GM19239 (cell line): Measurements from ENCODE around the gene STARD6.
"Not testable (repeated sequence)": the region's sequence is repeated elsewhere in the genome, so short reads cannot be mapped to it uniquely, and the experiment has no call there.

Experiments
- DNase-seq: peaks from one replicate; pipeline ENCODE4 v3.0.0; 2011; ENCODE audit warnings: low spot score; ENCODE audit not compliant: insufficient read length
- FAIRE-seq: peaks from 2 replicates; lab custom pipeline; 2011; peaks lifted over from hg19 to GRCh38; lab: Jason Lieb, UNC

The STARD6 gene, protein sequence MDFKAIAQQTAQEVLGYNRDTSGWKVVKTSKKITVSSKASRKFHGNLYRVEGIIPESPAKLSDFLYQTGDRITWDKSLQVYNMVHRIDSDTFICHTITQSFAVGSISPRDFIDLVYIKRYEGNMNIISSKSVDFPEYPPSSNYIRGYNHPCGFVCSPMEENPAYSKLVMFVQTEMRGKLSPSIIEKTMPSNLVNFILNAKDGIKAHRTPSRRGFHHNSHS

DNA sequence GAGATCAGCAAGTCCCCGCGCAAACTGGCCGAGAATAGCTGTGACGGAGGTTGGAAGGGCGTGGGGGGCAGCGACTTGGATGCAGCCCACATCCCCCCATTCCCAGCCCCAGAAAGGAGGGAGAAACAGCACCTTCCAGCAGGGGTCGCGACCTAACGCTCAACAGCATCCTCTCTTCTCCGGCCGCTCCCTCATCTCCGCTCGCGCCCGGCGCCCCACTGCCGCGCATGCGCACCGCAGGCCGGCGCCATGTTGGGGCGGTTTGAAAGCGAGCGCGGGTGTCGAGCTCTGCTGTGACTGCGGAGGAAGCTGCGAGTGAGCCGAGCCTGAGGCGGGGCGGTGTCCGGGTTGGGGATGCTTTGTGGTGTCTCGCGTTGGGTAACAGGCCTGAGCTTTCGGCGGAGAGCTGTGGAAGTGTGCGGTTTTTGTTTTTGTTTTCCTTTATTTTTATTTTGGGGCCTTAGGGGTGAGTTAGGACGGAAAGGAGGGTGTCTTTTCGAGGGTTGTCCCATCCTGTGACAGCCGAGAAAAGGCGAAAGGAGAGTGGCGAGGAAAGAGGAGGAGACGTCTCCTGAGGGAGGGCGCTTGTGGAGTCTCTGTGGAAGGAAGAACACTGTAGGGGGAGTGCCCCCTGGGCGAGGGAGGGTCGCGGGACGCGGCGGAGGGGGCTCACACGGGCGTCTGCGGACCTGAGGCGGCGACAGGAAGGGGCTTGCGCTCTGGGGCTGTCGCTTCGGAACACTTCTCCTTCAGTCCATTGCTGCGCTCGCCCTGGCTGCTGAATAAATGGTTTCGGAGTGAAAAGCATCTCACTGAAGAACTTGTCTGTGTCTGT is at the start of gene STARD6, which contains the start of gene C18orf54:
STARD6 (minus strand) TSS at position 199 of the 835 bp plus-strand sequence. CDS start 3,285 bp downstream, outside the sequence.
C18orf54 (plus strand) TSS at position 247 of the 835 bp plus-strand sequence. CDS start 2,667 bp downstream, outside the sequence.
- FAIRE-seq (peak; percentile 92), DNase-seq (peak; percentile 83)

DNA sequence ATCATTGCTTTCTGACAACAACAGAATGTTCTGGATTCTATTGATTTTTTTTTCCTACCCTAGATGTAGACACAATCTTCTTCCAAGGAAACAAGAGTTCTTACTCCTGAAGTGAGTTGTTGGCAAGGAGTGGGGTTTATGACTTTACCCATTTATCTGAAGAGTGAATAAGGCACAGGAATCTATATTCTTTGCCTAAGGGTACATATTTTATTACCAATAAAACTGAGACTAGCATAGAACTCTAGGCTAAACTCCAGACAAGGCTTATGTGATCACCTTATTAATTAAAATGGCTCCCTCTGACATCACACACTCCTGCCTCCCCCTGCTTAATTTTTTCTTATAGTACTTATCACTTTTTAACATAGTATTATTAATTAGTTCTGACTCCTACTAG is 47.6 kb upstream of the STARD6 start:
- FAIRE-seq: no peak

DNA sequence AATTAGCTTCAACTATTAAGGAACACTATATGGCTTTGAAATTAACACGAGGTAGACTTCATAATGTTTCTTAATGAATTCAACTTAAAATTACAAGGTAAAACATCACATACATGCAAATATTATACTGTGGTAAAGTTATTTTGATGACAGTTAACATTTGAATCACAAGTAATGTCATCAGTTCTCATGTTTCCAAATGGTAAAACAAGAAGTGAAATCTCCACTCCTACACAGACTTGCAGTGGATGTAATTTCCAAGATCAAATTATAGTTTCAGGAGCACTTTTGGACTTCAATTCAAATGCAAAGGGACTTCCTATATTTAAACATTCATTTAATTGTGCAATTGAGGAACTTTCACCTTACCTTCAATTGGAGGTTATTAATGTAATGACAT is 39.1 kb upstream of the STARD6 start:
- no peak for FAIRE-seq

More for the DNA sequence above, 47.6 kb upstream of the STARD6 start:
- DNase-seq: no peak

DNA sequence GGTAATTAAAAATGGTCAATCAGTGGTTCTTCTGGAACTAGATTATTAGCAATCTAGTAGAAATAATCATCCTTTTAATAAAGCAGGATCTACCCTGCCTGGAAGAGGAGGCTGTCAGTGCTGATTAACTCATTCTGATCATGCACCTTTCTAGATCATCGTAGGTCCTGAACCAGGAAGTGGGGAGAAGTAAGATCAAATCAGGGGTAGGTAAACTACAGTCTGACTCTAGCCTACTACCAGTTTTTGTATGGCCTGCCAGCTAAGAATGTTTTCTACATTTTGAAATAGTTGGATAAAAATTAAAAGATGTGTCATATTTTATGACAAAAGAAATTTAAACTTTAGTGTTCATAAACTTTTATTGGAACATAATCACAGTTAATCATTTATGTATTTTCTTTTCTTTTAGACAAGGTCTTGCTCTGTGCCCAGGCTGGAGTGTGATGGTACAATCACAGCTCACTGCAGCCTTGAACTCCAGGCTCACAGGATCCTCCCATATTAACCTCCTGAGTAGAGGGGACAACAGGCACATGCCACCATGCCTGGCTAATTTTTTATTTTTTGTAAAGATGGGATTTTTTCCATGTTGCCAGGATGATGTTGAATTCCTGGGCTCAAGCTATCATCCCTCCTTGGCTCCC is 36.1 kb upstream of the STARD6 start:
- FAIRE-seq (no peak), DNase-seq (no peak)

More for the DNA sequence above, 39.1 kb upstream of the STARD6 start:
- no peak for DNase-seq

DNA sequence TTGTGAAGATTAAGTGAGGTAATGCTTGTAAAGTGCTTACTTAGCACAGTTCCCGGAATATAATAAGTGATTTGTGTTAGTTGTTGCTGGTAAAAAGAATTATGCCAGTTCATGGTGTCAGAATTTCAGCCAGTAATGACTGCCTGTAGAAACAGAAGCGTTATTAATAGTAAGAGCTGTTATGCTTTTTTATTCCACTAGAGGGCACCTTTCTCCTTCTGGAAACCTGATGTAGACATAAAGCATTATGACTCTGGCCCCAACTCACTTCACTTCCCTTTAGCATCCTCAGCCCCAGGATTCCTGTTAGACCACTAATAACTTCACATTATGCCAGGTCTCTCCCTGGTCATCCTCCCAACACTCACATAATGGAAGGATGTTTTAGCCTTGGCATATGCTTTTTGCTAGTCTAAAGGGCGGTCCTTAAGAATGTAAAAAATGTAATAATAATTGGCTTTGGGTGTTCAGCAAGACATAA is 34.9 kb upstream of the STARD6 start:
- DNase-seq: peak; percentile 53
- FAIRE-seq: peak; percentile 93

DNA sequence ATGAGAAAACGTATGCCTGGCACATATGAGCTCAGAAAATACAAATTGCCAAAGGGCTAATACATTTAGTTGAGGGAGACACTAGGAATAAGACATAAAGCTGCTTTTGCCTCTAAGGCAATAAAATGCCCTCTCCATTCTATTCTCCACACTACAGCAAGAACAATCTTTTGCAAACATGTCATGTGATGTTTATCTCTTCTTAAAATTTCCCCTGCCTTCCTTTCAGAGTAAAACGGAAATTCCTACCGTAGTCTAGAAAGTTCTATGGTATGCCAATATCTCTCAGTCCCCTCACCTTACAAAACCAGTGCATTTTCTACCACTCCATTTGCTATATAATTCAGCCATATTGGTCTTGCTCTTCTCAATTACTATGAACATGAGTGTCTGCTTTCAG is 33.2 kb upstream of the STARD6 start:
- FAIRE-seq (no peak), DNase-seq (no peak)

DNA sequence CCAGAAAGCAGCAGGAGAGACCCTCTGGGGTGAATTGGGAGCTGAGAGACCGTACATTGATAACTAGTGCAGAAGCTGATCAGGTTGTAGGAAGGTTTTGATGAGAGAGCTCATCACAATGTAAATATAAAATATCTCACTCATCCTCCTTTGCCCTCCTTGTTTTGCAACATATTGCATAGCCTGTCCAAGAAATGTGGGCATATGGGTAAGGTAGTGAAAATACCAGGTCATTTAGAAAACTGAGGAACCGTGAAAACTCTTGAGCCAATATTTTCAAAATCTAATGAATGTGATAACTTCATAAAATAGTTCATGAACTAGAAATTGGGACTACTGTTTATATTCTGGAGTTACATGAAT is 31.5 kb upstream of the STARD6 start:
- FAIRE-seq (no peak), DNase-seq (no peak)

DNA sequence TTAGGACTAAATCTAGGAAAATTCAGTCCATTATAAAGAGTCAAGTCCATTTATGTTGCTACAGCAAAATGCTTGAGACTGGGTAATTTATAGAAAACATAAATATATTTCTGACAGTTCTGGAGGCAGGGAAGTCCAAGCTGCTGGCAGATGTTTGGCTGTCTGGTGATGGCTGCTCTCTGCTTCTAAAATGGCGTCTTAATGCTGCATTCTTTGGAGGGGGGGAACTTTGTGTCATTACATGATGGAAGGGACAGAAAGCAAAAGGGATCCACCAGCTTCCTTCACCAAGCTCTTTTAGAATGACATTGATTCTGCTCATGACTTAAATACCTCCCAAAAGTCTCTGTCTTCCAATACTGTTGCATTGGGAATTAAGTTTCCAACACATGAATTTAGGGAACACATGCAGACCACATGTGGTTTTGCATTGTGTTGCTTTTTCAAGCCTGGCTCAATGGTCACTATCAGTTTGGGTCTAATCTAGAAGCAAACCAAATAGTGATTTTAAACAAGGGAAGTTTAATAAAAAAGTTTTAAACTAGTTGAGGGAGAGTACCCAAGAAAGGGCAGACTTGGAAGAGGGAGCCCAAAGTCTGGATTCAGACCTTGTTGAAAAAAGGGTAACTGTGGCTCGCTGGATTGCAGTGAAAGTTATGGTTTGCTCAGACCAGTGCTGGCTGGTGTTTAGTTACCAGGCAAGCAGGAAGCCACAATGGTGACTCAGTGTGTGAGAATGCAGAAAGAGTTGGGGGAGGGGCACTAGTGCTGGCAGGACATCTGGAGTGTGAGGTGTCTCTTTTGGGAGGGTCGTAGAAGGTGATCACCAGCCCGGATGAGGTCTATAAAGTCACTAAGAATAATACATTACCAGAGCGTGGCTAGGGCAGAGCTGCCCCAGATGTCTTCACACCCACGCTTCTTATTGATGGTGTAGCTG is 30.8 kb upstream of the STARD6 start:
- FAIRE-seq (peak; percentile 89), DNase-seq (peak; percentile 28)

DNA sequence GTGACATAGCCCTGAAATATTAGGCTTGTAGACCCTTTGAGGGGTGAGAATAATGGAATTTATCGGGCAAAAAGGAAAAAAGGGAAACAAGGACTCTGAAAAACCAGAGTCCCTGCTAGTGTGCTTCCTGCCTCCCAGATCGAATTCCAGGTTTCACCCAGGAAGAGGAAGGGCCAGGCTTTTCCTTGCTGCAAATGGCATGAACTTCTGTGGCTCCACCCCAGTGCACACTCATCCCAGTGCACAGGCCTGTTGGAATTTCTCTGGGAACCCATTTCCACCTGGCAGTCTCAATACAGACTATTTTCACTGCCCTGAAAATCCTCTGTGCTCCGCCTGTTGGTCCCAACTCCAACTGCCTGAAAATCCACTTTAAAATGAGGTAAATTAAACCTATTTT is 30.0 kb upstream of the STARD6 start:
- no peak for FAIRE-seq
- no peak for DNase-seq

DNA sequence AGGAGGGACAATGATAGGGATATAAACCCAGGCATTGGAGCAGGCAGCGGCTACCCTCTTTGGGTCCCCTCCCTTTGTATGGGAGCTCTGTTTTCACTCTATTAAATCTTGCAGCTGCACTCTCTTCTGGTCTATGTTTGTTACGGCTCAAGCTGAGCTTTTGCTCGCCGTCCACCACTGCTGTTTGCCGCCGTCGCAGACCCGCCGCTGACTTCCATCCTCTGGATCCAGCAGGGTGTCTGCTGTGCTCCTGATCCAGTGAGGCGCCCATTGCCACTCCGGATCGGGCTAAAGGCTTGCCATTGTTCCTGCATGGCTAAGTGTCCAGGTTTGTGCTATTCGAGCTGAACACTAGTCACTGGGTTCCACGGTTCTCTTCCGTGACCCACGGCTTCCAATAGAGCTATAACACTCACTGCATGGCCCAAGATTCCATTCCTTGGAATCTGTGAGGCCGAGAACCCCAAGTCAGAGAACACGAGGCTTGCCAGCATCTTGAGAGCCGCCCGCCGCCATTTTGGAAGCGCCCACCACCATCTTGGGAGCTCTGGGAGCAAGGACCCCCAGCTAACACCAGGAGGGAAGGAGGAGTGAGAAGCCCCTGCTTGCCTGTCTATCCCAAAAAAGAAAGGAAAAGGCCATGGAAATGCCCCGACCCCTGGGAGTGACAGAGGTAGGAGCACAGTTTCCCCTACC is 29.3 kb upstream of the STARD6 start:
- not testable (repeated sequence) for FAIRE-seq, DNase-seq

DNA sequence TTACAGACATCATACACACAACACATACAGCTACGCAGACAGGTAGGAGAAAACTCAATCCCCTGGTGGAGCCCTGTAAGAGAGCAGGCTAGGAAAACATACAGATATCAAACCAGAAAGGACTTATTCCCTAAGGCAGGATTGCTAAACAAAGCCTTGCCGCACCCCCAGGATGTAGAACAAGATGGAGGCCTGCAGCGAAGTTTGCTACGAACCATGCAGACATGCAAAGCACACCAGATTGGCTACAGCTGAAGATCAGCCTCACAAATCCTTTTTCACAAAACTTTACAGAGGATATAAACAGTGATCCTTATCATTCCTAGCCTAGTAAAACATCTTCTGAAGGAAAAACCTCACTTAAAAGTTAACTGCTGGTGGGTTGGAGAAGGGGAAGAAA is 28.4 kb upstream of the STARD6 start:
- DNase-seq (no peak), FAIRE-seq (no peak)

DNA sequence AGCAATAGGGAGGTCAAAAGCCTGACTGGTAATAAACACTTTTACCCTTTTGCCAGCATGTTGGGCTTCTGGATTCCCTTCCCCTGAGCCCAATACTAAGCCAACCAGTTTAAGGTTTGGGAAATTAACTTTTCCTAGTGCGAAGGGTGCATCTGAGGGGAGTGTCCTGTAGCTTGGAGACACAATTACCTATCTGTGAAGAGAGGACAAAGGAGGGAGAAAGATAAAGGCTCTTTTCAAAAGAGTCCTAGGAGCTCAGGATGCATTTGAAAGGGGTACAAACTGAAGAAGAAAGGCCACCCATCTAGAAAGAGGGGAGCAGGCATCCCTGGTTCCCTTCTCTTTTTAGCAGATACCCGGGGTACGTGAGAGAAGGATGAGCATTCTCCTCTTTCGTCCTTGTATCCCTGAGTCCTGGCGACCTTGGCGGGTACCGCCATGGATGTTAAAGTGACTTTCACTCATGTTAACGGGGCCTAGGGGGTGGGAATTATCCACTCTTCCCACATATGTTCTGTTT is 25.1 kb upstream of the STARD6 start:
- no peak for FAIRE-seq
- DNase-seq: no peak

DNA sequence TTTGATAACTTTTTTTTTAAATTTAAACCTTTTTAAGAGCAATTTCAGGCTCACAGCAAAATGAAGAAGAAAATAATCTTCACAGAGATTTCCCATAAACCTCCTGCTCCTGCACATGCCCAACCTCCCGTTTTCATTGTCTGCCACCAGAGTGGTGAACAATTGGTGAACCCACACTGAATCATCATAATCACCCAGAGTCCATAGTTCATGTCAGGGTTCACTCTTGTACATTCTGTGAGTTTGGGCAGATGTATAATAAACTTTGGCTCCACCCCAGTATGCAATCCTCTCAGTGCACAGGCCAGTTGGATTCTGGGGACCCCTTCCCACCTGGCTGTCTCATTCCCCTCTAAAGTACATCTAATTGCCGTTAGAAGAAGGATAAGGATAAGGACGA is 24.4 kb upstream of the STARD6 start:
- FAIRE-seq: no peak
- DNase-seq: no peak

DNA sequence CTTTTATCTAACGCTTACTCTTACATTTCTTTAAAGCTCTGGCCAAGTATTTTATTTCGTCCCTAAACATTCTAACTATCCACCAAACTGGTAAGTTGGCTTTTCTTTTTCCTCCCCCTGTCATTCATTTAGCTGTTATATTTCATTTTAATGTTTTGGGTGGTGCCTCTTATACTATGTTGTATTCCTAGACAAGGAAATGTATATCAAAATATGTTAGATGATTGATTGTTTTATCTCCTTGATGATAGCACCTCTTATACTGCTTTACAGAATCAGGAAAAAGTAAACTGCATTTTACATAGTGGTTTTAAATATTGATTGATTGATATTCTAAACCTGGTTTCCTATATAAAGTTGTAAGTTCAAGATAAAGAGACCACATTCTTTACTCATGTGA is 24.0 kb upstream of the STARD6 start:
- DNase-seq (no peak), FAIRE-seq (no peak)

DNA sequence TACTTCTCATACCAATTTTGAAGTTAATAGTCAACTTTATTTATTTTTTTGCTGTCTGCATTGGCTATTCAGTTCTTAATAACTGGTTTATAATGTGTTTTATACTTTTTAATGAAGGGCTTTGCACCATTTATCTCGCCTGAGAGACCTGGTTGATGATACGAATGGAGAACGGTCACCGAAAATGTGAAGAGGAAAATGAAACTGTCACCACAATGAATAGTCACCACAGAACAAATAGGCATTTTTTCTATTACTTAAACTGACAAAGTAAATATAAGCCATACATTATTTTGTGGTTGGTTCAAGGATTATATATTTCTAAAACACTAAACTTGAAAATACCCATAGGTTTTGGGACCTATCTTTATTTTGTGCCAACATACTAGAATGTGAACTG is 20.4 kb upstream of the STARD6 start:
- FAIRE-seq (no peak), DNase-seq (no peak)

DNA sequence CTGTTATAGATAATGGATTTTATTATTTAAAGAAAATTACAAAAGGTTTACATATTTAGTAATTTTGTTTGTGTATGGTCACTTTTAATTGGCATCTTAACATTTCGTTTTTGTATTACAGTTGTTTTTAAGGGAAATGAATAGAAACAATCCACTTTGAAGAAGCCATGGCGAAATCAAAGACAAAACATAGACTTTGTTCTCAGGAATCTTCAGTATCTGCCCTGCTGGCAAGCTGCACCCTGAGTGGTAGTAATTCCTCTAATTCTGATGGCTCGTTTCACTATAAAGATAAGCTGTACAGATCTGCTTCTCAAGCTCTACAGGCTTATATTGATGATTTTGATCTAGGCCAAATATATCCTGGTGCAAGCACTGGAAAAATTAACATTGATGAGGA is 2.7 kb upstream of the STARD6 start:
- DNase-seq (no peak), FAIRE-seq (no peak)

DNA sequence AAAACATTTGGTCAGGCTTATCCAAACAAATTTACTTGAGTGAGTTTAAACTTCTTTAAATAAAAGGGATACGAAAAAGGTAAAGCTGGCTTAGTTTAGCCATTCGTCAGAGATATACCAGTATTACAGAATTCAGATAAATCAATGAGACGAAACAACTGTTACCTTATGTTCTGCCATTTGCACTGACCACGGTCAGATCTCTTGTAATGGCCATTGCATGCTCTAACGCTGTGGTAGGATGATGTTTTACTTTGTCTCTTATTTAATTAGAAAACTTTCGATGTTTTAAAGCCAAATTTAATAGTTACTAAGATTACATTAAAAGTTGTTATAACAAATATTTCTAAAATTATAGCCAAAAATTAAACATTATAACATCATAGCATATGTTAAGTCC is 1.6 kb upstream of the STARD6 start:
- no peak for DNase-seq
- no peak for FAIRE-seq

DNA sequence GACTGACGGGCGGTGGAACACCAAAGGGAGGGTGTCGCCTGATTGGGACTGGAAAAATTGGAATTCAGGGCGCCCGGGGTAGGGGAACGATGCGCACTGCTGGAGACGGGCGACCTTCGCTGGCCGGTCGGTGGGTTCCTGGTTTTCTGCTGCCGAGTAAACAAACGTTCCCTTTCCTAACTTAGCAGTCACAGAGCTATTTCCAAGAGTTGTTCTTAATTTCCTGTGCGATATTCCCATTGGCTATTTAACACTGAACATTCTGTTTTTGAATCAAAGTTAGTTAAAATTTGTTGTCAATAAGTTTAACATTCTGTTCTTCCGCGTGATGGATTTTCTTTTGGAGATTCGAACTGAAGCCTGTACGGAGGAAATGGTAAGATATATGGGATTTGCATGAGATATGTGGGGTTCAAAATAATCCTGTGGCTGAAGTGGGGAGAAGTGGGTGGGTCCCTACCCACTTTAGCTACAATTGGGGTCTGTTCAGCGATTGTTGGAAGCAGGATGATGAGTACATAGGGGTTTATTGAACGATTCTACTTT is 910 bp upstream of the STARD6 start:
- no peak for DNase-seq
- no peak for FAIRE-seq
